ENCODE measurements around the gene KAZN.

The KAZN gene

DNA sequence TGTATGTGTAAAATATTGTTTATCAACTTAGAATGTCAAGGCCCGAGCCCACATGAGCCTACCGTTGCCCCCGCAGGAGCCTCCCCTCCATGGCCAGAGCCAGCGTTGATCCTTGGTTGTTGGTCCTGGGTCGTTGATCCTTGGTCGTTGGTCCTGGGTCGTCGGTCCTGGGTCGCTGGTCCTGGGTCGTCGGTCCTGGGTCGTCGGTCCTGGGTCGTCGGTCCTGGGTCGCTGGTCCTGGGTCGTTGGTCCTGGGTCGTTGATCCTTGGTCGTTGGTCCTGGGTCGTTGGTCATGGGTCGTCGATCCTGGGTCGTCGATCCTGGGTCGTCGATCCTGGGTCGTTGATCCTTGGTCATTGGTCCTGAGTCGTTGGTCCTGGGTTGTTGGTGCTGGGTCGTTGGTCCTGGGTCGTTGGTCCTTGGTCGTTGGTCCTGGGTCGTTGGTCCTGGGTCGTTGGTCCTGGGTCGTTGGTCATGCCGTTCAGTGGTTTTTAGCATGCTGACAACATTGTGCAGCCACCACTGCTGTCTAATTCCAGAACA lies 450.0 kb downstream of the KAZN start:
- no peak for DNase-seq

- DNase-seq, result no peak
Measured at GRCh38 chr1:15049067-15049466, 450.6 kb downstream of the KAZN start.

- no peak for DNase-seq
Measured at GRCh38 chr1:15051882-15052528, 453.5 kb downstream of the KAZN start.

GRCh38 chr1:15053153-15053552 lies 454.7 kb downstream of the KAZN start:
- DNase-seq, result no peak

GRCh38 chr1:15055736-15056415 lies 457.4 kb downstream of the KAZN start:
- DNase-seq, result no peak

DNA sequence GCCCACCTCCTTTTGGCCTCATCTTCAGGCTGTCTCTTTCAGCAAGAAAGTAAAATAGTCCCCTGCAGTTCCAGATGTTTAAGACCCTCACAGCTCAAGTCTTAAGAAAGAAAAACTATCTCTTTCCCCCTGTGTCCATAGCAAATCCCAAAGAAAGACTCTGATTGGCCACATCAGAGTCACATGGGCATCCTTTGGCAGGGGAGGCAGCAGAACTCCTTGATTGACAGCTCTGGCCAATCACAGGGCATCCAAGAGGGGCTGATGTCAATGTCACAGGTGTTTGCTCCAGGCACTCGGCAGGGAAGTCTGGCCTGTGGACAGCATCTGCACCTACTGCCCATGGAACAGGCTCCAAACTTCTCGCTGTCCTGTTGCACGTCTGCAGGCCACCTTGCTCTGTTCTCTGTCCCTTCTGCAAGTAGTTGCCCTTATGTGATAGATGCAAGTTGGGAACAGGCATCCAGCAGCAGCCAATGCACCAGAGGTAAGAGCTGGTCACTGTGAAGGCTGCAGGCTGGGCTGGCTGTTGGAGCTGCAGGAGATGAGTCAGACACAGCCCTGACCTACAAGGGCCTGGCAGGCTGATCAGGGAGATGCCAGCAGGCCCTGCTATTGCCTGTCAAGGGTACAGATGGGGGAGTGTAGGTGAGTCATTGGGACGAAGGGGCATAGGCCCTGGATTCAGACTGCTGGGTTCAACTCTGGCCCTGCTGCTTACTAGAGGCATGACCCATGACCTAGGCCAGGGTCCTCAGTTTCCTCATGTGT lies 458.2 kb downstream of the KAZN start:
- no peak for DNase-seq

DNA sequence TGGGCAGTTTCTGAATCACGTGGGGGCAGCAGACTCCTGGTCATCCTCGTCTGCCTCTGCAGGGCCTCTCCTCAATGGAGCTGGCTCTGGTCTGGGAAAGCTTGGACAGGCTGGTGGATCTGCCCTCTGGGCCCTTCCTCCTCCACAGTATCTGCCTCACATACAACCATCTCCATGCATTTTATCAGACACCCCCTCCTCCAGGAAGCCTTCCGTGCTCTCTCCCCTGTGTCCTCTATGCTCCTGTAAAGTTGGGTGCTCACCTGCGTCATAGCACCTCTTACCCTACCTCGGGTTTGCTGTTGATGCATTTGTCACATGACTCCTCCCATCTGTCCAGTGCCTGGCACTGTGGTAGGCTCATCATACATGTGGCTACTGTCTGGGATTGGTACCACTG lies 459.3 kb downstream of the KAZN start:
- DNase-seq, result no peak

- no peak for DNase-seq
Measured at GRCh38 chr1:15058261-15058660, 459.8 kb downstream of the KAZN start.

- no peak for DNase-seq
Measured at GRCh38 chr1:15060104-15060503, 461.6 kb downstream of the KAZN start.

GRCh38 chr1:15062479-15063099 lies 464.1 kb downstream of the KAZN start:
- DNase-seq, result no peak

DNA sequence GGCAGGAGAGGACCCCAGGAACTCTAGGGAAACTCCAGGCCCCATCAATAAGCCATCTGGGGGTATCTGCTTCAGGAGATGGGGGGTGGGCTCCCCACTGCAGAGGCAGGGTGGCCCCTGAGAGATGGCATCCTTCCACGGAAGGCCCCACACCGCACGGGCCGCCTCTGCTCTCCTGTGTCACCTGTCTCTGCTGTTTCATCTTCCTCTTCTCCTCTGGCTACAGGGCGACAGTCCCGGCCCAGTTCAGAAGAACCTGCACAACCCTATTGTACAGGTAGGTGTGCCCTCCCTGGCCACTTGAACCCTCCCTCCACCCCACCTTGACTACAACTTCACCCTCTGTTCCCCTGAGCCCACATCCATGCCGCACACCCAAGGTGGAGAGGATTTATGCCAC lies 464.9 kb downstream of the KAZN start:
- DNase-seq, result no peak

DNA sequence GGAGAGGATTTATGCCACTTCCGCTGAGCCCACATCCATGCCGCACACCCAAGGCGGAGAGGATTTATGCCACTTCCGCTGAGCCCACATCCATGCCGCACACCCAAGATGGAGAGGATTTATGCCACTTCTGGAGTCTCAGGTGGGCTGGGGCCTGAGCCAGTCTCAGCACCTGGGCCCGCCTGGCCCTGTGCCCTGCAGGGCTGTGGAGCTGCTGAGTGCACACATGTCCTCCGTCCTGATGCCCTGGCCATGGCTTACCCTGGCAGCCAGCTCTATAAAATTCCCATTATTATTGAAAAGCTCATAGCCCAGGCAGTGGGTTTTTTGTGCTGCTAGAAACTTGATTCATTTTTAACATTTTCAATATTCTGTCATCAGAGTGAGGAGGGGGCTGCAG lies 465.3 kb downstream of the KAZN start:
- DNase-seq, result no peak

DNA sequence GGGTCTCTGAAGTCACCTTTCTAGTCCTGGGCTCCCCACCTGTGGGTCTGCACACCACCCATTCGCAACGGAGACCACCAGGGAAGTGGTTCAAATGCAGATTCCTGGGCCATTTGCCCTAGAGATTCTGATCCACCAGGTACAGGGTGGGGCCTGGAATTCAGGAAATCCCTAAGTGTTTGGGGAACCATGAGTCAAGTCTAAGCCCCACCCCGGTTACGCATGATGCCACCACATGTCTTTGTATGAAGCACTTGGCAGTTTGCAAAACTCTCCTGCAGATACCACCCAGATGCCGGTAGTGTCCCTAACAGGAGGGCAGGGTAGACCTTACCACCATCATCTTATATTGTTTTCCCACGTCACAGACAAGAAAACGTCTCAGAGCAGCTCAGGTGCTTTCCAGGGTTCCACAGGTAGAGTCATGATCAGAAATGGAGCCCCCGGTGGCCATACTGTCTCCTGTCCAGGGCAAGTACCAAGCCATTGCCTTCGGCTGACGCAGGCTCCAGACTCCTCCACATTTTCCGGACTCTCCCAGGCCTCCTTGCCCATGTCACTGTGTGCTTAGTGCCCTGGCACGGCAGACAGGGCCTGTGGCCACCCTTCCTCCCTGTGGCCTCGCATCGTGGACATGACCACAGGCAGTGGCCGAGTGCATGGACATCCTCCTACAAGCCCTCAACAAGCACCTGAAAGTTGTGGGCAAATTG lies 465.9 kb downstream of the KAZN start:
- no peak for DNase-seq

- no peak for DNase-seq
Measured at GRCh38 chr1:15065291-15065690, 466.8 kb downstream of the KAZN start.

DNA sequence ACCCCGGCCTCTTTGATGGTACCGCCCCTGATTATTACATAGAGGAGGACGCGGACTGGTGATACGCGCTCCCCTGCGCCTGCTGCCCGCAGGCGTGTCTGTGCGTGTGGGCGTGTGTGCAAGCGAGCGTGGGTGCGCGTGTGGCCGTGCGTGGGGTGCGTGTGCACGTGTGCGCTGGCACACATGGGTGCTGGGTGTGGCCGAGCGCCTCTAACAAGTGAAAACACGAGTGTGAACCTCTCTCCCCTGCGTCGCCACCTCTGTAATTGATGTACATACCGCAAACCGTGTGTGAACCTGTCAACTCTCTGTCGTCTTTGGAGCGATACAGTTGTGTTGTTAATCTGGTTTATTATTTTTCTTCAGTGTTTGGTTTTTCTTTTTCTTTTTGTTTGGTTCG lies 467.3 kb downstream of the KAZN start:
- no peak for DNase-seq

GRCh38 chr1:15066191-15066590 lies 467.7 kb downstream of the KAZN start:
- DNase-seq, result no peak

GRCh38 chr1:15067148-15067547 lies 468.7 kb downstream of the KAZN start:
- no peak for DNase-seq

DNA sequence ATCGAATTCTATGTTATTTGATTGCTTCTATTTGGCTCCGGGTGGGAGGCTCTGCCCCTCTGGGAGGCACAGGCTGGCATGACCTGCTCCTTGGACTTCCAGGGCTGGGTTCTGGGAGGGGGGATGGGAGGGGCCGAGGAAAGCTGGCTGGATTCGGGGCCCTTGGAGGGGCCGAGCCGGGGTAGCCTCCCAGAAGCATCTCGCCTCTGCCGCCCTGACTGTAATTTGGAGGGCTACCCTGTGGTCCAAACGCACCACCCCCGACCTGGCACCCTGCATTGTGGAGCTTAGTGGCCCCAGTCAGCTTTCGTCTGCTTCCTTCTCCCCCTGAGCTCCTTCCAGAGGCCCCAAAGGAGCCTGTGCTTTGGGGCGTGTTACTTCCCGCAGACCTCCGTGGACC lies 469.7 kb downstream of the KAZN start:
- no peak for DNase-seq

- DNase-seq, result no peak
Measured at GRCh38 chr1:15068997-15069396, 470.5 kb downstream of the KAZN start.

GRCh38 chr1:15070145-15070748 lies 471.8 kb downstream of the KAZN start:
- DNase-seq, result no peak

- no peak for DNase-seq
Measured at GRCh38 chr1:15071936-15072335, 473.5 kb downstream of the KAZN start.

DNA sequence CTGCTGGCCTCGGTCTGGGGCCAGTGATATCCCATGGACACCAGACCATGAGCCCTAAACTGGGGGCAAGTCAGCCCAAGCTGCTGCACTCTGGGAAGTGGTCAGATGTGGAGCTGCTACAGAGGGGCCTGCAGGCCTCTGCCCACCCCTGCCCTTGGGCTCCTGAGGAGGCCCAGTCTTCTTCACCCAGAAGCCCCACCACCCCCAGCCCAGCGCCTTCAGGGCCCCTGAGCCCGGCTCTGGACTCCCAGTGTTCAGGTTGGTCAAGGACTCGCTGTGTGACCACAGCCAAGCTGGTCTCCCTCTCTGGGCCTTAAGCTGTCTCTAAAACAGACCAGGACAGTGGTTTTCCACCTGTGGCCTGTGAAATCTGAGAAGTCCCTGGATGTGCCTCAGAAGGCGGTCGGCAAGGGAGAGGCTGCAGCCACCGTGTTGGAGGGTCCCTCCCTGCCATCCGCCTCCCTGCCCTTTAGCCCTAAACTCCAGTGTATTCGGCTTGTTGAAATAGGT lies 475.4 kb downstream of the KAZN start:
- DNase-seq, result no peak

Data from NCI-H510A (cell line).